CD4-positive, alpha-beta T cell treated with Interleukin-17A for 4 hours (primary cell): ENCODE data around the gene LIN28A.
"Not testable (repeated sequence)": the region's sequence is repeated elsewhere in the genome, so short reads cannot be mapped to it uniquely, and the experiment has no call there.

Source experiments
- DNase-seq: peaks from one replicate; pipeline ENCODE4 v3.0.0-alpha.2; 2020; ENCODE audit warnings: mixed read lengths

Gene LIN28A, protein sequence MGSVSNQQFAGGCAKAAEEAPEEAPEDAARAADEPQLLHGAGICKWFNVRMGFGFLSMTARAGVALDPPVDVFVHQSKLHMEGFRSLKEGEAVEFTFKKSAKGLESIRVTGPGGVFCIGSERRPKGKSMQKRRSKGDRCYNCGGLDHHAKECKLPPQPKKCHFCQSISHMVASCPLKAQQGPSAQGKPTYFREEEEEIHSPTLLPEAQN

DNA sequence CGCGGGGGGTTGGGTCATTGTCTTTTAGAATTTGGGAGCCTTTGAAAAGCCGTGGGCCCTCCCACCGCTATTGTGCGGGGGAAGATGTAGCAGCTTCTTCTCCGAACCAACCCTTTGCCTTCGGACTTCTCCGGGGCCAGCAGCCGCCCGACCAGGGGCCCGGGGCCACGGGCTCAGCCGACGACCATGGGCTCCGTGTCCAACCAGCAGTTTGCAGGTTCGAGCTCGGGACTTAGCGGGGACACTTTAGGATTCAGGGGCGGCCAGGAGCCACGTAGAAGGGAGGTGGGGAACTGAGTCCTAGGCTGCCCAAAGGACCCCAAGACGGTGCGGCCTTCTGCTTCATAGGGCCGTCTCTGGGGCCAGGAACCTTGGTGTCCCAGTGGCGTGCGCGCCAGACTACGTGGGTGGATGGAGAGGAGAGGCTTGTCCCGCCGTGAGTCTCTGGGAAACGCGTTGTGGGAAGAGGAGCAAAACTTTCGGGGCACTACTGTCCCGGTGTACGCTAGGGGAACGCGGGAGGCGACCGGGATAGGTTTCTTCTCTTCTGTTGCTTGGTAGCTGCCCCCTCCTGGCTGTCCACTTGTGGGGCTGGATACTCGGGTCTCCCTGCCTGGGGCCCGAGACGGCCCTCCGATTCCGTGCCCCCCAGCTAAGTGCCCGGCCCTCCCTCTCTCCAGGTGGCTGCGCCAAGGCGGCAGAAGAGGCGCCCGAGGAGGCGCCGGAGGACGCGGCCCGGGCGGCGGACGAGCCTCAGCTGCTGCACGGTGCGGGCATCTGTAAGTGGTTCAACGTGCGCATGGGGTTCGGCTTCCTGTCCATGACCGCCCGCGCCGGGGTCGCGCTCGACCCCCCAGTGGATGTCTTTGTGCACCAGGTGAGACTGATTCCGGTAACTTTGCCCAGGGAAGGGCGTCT, at the start of gene LIN28A:
Gene LIN28A, plus strand, starts transcription at position 112 of the 918 bp plus-strand sequence. Its CDS starts 75 bp downstream, at position 187.
- DNase-seq = no peak

DNA sequence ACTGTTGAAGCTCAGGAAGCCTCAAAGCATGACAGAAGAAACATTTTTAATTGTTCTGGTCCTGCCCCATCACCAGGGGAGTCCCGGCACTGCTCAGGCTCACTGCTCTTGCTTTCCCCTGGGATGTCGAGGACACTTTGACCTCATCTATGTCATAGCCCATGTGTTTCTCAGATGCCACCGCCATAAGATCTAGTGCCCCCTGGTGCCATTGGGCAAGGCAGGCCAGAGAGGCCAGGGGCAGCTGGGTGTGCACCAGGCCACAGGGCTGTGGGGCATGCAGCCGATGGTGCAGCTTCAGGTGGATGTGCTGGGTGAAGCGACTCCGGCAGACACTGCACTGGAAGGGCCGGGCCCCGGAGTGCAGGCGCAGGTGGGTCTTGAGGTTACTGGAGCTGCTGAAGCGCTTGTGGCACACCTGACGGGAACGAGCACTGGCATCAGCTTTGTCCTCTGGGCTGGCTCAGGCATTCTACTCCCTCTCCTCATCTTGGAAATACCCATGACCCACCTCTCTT, 49.0 kb upstream of the LIN28A start:
- no peak for DNase-seq

DNA sequence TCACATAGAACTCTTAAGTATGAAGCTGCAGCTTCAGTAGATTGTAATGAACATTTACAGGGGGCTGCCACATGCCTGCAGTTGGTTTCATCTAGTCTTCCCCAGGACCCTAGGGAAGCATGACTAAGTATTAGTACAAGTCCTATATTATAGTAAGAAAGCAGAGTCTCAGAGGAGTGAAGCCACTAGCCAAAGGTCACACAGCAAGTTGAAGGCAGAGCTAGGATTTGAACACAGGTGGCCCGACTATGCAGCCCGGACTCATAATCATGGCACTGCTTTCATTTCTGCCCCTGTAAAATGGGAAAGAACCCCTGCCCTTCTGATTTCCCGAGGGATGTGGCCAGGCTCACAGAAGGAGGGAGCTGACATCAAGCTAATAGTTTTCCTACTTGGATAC, 48.3 kb upstream of the LIN28A start:
- no peak for DNase-seq

DNA sequence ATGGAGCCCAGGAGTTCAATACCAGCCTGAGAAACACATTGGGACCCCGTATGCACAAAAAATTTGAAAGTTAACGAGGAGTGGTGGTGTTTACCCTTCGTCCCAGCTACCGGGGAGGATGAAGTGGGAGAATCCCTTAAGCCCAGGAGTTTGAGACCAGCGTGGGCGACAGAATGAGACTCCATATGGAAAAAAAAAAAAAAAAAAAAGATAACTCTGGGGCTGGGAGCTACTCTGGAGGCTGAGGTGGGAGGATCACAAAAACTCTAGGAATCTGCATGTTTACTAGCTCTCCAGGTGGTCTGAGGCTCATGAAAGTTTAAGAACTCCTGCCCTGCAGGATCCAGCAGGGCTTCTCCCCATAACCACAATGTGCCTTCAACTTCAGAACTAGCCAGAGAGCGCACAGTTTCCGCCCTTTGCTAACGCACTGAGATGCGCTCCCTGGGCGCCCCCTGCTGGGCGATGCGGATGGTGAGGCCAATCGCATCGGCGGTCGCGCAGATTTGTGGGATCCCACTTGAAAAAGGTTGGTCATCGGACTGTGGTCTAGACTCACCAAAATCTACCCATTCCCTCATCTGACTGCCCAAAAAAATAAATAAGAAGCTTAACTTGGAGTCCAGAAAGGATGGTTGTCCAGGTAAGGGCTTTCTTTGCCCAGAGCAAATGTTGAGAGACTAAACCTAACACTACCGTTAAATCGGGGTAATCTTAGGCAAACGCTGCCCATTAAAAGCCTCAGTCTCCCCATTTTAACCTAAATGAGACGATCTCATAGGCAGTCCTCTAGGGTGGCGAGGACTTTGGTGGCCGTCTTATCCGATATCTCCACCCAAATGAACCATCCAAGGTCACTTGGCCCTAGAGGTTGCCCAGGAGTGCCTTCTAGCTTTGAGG, 46.8 kb upstream of the LIN28A start:
- peak; percentile 96 for DNase-seq

DNA sequence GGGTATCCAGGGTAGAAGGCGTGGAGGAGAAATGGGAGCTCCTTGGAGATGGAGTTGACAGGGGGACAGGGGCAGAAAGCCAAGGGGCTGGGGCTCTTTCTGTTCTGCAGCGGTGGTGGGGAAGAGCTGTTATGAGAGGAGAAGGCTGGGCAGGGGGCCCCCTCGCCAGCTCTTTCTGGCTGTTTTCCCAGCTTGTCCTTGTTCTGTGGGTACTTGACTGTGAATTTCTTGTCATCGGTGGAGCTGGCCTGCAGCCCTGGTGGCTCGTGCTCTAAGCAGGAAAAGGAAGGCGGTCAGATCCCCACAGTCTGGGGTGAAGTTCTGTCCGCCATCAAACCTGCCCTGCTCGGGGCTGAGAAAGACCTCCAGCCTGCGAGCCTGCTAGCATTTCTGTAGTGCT, 45.7 kb upstream of the LIN28A start:
- DNase-seq = no peak

DNA sequence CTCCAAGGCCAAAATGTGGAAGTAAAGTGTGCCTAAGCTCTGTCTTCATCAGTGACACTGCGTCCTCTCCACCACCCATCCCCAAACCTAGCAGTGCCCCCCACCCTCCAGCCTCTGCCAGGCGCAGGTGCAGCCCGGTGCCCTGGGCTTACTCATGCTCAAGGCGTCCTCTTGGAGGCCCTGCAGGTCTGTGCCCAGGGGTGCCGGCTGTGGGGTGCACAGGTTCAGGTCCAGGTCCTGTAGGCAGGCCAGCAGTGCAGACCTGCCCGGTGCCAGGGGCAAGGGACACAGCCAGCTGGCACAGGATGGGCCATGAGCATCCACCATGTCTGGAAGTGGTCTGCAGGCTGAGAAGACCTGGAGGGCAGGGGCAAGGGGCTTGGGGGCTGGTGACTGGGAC, 43.2 kb upstream of the LIN28A start:
- DNase-seq = no peak

DNA sequence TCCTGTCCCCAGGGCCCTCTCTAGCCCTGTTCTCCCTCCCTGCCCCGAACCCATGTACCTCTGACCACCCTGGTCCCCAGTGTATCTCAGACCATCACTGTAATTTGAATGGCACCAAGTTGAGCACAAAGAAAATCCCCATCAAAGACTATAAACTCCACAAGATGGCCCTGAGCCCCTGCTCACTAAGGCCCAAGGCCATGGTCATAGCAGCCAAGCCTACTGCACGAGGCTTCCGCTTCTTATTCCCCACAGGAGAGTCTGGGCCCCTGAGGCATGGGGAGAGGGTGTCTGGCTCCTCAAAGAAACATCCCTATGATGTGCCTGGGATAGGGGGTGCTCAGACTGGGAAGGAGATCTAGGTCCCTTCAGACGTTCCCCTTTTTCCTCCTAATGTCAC, 42.6 kb upstream of the LIN28A start:
- DNase-seq = no peak

DNA sequence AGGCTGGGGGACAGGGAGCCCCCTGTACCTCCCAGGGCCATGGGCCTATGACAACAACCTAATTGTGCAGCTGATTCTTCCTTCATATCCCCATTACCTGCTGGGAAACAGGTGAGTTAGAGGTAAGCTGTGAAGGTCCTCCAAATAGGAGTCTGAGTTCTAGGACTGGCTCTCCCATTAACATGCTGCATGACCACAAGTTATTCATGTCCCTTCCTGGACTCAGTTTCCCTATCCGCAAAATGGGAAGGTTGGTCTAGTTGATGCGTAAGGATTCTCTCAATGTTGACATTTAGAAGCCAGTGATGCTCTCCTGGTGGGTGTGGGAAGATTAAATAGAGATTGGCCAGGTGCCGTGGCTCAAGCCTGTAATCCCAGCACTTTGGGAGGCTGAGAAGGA, 42.1 kb upstream of the LIN28A start:
- no peak for DNase-seq

DNA sequence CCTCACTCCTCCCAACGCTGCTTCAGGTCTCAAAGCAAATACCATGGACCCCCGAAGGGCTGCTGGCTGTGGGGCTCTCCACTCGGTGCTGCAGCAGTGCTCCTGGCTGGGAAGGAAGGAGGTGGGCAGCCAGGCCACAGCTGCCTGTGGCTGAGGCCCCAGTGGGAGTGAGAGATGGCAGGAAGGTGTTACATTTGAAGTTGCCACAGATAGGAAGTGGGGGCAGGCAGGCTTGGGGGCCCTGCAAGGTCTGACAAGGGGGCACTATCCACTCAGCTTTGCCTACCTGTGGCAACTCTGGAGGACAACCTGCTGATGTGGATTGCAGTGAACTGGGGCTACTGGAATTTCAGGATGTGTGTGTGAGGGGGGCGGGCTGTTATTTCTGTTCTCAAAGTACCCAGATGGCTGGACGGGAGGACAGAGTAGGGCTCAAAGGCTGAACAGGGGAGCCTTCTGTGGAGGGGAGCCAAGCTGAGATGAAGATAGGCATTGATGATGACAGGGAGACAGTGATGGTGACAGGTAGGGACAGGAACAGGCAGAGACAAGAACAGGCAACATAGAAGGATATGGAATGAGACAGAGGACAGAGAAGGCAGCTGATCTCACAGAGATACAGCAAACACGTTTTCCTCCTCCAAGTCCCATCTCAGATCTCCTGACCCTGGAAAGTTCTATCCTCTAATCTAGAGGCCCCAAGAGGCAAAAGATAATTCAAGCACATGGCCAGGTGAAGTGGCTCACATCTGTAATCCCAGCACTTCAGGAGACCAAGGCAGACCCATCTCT, 39.8 kb upstream of the LIN28A start:
- peak; percentile 23 for DNase-seq

DNA sequence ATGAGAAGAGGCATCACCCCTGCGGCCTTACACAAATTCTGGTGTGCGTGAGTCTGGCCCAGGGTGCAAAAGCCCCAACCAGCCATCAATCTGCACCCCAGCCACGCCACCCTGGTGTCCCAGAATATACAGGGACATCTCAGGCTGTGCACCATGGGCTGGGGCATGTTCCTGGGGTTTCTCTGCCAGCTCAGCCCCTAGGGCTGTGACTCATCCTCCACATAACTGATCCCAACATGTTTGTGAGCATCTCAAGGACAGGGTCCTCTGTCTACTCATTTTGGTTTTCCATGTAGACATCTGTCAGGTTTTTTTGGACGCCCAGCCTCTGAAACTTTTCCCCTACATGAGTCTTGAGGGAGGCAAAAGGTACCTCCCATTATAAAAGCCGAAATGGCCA, 38.6 kb upstream of the LIN28A start:
- peak; percentile 51 for DNase-seq

DNA sequence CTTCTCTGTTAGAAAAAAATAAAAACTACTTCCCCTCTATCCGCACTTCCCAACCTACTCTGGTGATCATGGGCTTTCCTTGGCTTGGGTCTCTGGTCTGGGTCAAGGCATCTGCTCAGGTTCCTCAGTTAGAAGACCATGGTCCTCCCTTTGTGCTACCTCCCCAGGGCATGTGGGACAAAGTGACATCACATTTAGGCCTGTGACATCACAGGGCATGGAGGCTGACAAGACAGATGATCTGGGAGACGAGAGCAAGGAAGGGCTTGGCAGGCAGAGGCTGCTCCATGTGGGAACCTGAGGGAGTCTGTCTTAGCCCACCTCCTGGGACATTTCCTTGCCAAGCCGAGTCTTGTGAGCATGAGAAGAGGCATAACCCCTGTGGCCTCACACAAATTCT, 38.0 kb upstream of the LIN28A start, which contains the start of gene ZNF683:
Gene ZNF683, minus strand, starts transcription at position 140 of the 400 bp plus-strand sequence. CDS start 4,179 bp downstream, outside the sequence.
- not testable (repeated sequence) for DNase-seq

DNA sequence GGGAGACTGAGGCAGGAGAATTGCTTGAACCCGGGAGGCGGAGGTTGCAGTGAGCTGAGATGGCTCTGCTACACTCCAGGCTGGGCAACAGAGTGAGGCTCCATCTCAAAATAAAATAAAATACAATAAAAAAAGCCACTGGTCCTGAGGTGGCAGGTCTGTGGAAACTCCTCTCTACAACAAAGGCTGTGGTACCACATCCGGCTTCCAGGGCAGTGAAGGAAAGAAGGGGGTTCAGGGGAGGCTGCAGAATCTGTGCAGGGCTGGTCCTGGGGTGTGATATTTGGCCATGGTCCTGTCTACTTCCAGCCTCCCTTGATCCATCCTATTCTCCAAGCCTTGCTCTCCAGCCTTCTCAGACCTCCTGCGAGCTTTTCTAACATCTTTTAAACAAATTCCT, 37.3 kb upstream of the LIN28A start:
- DNase-seq = peak; percentile 67

DNA sequence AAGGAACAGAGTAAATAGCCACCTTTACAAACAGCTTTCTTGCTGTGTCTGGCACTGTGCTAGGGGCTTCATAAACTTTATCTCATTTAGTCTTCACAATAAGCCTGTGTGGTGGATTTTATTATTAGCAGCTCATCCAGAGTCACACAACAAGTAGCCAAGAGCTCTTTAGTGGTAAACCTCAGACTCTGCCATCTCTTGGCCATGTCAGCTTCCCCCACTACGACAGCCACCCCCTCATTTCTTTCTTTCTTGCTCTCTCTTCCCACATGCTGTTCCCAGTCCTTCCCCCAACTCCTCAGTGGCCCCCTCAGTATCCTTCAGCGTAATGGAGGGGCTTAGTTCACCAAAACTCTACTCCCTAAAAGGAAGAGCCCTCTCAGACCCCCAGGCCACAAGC, 36.8 kb upstream of the LIN28A start:
- no peak for DNase-seq

DNA sequence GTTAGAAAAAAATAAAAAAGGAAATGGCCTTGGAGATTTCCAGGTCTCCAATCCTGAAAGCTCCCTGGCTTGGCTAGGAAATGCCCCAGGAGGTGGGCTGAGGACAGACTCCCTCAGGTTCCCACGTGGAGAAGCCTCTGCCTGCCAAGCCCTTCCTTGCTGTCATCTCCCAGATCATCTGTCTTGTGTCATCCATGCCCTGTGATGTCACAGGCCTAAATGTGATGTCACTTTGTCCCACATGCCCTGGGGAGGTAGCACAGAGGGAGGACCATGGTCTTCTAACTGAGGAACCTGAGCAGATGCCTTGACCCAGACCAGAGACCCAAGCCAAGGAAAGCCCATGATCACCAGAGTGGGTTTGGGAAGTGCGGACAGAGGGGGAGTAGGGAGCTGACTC, 36.3 kb upstream of the LIN28A start:
- DNase-seq = not testable (repeated sequence)

DNA sequence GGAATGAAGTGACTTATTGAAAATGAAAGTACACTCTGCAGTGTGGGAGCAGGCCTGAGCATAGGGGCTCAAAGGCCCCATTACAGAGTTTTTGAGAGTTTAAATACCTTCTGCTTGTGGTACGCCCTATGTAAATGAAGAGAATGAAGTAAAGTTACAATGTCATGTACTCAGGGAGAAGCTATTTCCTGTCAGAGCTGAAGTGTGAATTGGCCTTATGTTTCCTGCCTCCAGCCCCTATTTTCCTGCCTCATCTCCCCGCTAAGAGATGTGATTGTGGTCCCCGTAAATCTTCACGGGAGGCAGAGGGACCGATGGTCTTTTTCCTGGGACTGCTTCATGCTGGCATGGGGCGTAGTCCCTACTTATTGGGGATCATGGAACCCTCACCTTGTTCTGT, 35.5 kb upstream of the LIN28A start:
- peak; percentile 24 for DNase-seq

DNA sequence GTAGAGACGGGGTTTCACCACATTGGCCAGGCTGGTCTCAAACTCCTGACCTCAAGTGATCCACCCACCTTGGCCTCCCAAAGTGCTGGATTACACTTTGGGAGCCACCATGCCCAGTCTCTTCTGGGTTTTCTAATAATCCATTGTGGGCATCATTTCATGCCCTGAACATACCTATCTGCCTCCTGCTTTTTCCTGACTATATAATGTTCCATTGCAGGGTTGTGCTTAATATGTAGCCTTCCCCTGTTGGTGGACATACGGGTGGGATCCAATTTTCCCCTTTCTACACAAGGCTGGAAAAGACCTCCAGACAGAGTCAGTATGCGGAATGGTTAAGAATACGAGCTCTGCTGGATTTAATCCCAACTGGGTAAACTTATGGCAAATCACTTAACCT, 34.6 kb upstream of the LIN28A start:
- DNase-seq = no peak

DNA sequence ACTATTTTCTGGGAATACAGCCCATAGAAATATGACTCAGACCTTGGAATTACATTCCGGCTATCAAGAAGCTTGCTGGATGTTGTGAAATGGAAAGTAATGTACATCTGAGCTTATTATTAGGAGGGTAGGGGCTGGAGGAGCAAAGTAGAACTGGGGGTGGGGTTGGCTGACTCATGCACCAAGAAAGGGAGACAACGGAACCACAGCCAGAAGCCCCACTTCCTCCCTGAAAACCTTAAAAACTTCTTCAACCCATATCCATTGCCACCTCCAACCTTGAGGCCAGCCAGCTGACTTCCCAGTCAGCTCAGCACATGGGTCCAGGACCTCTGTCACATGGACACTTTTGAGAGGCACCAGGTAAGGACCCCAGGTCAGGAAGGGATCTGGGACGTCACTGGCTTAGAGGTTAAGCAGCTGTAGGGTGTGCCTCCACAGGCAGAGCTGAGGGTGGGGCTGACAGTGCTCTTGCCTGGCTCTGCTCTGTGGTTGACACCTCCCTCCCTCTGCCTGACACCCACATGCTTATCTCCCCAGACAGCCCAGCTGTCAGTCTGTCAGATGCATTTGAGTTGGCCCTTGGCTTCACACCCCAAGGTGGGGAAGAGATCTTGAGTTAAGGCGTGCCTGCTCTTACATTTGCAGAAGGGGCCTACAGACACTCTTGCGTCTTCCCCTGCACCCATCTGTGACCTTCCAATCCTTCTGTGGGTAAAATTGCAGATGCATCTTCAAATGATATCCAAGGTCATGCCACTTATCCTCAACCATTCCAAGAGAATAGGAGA, 32.3 kb upstream of the LIN28A start:
- DNase-seq = peak; percentile 85

DNA sequence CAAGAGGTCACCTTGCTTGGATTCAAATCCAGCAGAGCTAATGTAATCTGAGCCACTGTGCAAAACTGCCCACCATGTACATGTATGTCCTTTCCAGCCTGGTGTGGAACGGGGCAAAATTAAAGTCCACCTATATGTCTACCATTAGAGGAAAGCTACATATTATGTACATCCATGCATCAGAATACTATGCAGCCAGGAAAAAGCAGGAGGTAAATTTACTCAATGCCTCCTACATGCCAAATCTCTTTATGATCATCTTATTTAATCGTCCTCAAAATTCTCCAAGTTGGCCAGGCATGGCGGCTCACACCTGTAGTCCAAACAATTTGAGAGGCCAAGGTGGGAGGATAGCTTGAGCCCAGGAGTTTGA, 31.8 kb upstream of the LIN28A start:
- no peak for DNase-seq

DNA sequence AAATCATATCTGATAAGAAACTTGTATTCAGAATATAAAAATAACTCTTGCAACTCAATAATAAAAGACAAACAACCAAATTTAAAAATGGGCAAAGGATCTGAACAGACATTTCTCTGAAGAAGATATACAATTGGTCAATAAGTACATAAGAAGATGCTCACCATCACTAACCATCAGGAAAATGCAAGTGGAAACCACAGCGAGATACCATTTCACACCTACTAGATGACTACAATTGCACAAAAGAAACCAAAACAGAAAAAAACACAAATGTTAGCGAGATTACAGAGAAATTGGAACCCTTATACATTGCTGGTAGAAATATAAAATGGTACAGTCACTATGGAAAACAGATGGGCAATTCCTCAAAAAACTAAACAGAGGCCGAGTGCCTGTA, 26.5 kb upstream of the LIN28A start:
- no peak for DNase-seq

DNA sequence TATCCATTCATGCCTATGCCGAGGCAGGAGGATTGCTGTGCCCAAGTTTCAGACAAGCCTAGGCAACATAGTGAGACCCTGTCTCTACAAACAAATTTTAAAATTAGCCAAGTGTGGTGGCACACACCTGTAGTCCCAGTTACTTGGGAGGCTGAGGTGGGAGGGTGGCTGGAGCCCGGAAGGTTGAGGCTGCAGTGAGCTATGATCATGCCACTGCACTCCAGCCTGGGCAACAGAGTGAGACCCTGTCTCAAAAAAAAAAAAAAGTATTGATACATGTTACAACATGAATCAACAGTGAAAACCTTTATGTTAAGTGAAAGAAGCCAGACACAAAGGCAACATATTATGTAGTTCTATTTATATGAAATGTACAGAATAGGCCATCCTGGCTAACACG, 25.6 kb upstream of the LIN28A start:
- not testable (repeated sequence) for DNase-seq

DNA sequence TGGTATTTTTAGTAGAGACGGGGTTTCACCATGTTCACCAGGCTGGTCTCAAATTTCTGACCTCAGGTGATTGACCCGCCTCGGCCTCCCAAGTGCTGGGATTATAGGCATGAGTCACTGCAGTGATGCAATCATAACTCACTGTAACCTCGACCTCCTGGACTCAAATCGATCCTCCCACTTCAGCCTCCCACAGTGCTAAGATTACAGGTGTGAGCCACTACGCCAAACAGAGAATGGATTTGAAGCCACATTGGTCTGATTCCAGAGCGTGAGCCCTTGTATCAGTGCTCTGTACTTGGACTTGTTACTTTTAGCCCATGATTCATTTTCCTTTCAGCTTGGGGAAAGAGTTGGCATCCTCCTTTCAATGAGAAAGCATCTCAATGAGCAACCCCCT, 23.2 kb upstream of the LIN28A start:
- DNase-seq = no peak
